Prostate gland (tissue), 2 donors: ENCODE data around the gene CYS1.

ENCODE experiments used
- POLR2A ChIP-seq: fragments of 450-650 bp; IDR thresholded peaks from one replicate; pipeline ENCODE4 v1.6.1; 2016; ENCODE audit warnings: antibody characterized with exemption, mild to moderate bottlenecking
- POLR2AphosphoS5 ChIP-seq: sonication (generic); formaldehyde crosslinking; IDR thresholded peaks from one replicate; pipeline ENCODE4 v1.6.1; 2017; ENCODE audit warnings: antibody characterized with exemption
- TF ChIP-seq, protein P1 (sequence below), 4 experiments: fragments of 200-600 bp in 2 of 4; fragments of 450-650 bp in 2 of 4; sonication (generic) in 2 of 4; IDR thresholded peaks; 1 replicate in 3 of 4; 2 replicates in 1 of 4; pipeline ENCODE4 v1.5.1; 2016 to 2019; ENCODE audit warnings: antibody characterized with exemption in 4 of 4, mild to moderate bottlenecking in 2 of 4, moderate library complexity in 2 of 4

DNA sequence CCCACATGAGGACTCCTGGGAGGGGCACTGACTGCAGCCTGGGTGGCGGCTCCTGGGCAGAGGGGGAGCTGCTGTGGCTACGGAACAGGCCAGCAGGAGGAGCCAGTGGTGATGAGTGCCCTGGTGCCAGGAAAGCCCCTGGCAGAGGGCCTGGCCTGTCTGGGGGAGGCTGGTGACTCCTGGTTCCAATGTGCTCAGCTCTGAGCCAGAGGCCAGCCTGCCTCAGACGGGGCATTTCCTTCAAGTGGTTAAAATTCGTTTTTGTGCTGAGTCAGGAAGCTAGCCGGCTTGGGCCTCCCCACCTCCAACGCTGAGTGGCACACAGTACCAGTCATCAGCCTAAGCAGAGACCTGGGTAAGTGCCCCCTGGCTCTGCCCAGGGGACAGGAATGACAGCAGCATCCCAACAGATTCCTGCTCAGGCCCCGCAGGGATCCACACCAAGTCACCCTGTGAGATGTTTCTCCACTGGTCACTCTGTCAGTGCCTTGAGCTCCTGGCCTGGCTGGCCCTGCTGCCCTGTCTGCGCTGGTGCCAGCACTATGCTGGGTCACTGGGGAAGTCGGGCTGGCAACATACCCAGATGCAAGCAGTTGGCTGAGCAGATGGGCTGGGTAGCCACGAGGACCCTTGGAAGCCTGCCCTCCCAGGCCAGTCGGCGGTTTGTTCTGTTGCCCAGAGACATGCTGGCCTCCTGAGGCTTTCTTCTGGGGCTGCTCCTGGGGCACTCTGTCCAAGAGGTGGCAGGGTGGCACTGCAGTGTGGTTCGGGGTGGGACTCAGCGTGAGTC lies 43.9 kb downstream of the CYS1 start:
- TF ChIP-seq POLR2AphosphoS5, result no peak
- TF ChIP-seq, protein P1, sequence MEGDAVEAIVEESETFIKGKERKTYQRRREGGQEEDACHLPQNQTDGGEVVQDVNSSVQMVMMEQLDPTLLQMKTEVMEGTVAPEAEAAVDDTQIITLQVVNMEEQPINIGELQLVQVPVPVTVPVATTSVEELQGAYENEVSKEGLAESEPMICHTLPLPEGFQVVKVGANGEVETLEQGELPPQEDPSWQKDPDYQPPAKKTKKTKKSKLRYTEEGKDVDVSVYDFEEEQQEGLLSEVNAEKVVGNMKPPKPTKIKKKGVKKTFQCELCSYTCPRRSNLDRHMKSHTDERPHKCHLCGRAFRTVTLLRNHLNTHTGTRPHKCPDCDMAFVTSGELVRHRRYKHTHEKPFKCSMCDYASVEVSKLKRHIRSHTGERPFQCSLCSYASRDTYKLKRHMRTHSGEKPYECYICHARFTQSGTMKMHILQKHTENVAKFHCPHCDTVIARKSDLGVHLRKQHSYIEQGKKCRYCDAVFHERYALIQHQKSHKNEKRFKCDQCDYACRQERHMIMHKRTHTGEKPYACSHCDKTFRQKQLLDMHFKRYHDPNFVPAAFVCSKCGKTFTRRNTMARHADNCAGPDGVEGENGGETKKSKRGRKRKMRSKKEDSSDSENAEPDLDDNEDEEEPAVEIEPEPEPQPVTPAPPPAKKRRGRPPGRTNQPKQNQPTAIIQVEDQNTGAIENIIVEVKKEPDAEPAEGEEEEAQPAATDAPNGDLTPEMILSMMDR (IDR thresholded peaks at IDR 0.05), result peak in 2 of 4 experiments; percentile 13 to 58
- no peak for TF ChIP-seq POLR2A
